Measurements from ENCODE around the gene NTSR1.

NTSR1 gene

DNA sequence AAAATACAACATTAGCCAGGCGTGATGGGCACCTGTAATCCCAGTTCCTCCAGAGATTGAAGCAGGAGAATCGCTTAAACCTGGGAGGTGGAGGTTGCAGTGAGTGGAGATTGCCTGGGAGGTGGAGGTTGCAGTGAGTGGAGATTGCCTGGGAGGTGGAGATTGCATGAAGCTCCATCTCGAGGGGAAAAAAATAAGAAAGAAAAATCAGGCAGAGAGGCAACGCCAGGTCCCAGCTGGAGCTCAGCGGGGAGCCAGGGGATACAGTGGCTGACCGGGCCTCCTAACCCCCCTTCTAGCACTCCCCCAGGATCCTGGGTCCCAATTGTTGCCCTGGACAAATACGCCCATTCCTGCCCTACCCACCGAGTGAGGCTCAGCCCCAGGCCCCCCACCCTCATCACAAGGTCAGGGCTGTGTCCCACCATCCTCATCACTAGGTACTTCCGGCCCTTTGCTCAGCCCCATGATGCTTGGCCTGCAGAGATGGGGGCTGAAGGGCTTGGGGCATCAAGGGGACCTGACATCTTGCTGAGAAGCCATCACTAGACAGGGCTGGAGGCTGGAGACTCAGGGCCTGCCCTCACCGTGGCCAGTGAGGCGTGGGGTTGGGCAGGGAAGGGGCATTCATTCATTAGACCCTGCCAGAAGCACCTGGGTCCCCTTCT lies 97.9 kb downstream of the NTSR1 start:
- DNase-seq: no peak

DNA sequence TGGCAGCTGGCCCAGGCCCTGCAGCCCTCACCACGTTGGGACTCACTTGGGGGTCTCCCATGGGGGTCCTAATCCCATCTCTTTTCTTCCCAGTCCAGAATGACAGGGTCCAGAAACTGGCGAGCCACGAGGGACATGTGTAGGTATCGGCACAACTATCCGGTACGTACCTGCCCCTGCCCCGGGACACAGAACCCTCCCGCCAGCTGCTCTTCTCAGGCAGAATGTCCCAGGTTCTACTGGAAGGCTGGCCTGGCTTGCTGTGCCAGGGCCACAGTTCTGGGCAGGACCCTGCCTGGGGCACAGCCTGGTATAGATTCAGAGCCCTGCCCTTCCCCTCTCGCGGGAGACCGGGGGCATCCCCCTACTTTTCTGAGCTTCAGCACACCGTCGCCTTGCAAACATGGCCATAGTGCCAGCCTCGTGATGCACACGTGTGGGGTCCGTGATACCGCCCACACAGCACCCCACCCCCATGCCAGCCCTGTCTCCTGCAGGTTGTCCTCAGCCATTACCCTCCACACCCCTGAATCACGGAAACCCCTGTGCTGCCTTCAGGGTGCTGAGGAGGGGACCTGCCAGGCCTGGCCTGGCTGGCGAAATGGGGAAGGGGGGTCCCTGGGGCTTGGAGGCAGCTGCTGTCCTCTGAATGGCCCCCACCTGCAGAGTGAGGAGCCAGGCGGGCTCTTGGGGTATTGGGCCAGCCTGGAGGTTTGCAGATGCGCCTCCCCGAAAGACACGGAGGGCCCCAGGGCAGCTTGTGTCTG lies 99.0 kb downstream of the NTSR1 start:
- DNase-seq: no peak

DNA sequence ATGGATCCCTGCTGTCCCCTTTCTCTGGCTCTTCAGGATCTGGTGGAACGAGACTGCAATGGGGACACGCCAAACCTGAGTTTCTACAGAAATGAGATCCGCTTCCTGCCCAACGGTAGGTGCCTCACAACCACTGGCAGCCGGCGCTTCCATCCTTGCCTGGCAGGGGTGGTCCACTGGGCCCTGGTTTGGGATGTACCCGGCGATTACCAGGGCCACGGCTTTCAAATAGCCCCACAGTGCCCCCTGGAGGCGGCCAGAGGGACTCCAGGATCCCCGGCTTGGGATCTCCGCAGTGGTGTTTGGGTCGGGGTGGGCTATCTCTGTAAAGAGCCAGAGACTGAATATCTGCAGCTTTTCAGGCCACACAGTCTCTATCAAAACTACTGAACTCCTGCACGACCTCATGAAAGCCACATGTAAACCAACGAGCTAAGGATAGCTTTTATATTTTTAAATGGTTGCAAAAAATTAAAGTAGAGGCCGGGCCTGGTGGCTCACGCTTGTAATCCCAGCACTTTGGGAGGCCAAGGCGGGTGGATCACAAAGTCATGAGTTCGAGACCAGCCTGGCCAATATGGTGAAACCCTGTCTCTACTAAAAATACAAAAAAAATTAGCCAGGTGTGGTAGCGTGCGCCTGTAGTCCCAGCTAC lies 99.7 kb downstream of the NTSR1 start:
- DNase-seq: peak; percentile 77

- DNase-seq: no peak
Measured at GRCh38 chr20:62809530-62810428, 101.1 kb downstream of the NTSR1 start.

GRCh38 chr20:62811320-62811719 lies 102.7 kb downstream of the NTSR1 start:
- DNase-seq: no peak

DNA sequence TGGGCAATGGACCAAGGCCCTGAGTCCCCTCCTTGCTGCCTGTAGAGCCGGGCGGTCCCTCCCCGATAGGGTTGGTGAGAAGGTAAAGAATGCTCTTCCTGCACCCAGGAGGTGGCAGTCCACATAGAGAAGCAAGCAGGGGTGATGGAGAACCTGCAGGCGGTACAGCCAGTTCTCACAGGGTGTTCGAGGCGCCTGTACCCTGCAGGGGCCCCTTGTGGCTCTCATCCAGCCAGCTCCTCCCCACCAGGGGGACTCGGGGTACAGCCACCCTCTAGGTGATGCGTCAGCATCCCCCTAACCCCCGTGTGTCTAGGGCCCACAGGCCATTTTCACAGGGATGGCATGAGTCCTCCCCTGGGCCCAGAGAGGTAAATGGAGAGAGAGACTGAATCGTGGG lies 103.1 kb downstream of the NTSR1 start:
- DNase-seq: no peak
